ENCODE data around the gene FRZB.
"Not testable (repeated sequence)": the region's sequence is repeated elsewhere in the genome, so short reads cannot be mapped to it uniquely, and the experiment has no call there.

FRZB gene, protein sequence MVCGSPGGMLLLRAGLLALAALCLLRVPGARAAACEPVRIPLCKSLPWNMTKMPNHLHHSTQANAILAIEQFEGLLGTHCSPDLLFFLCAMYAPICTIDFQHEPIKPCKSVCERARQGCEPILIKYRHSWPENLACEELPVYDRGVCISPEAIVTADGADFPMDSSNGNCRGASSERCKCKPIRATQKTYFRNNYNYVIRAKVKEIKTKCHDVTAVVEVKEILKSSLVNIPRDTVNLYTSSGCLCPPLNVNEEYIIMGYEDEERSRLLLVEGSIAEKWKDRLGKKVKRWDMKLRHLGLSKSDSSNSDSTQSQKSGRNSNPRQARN

DNA sequence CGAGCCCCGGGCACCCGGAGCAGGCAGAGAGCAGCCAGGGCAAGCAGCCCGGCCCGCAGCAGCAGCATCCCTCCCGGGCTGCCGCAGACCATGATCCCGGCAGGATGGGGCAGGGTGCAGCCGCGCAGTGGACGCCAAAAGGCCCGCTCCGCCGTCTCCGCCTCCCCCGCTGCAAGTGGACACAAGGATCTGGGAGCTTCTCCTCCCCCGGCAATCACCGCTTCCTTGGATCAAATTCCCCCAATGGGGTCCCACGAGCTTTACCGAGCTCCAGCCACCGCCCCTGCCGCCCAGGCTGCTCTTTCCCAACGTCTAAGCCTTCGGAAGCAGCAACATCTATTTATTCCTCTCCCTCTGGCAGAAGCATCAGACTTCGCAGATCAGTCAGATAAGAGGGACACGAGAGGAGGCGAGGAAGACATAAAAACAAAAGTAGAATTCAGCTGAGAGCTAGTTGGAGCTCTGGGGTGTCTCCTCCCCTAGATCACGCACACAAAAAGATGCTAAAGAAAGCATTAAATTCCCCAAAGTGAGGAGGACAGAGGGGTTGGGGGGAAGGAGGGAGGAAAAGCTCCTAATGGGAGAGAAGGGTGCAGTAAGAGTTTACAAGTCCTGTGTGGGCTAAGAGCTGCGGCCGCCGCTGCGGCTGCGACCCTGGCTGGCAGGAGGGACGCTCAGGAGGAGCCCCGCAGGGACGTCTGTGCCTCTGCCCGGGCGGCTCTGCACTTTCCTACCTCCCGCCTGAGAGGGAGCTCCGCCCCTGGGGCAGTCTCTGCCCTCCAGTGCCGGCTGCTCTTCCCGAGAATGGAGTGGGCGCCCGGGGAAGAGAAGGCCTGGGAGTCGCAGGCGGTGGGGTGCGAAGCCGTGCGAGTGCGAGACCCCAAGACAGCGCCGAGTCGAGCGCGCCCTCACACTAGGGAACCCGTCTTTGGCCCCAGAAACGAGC lies at the start of gene FRZB:
TSS of gene FRZB (minus strand) at position 177 of the 946 bp plus-strand sequence. CDS start at position 92, 85 bp downstream.
- no peak for DNase-seq (ENCODE audit: low read depth)

DNA sequence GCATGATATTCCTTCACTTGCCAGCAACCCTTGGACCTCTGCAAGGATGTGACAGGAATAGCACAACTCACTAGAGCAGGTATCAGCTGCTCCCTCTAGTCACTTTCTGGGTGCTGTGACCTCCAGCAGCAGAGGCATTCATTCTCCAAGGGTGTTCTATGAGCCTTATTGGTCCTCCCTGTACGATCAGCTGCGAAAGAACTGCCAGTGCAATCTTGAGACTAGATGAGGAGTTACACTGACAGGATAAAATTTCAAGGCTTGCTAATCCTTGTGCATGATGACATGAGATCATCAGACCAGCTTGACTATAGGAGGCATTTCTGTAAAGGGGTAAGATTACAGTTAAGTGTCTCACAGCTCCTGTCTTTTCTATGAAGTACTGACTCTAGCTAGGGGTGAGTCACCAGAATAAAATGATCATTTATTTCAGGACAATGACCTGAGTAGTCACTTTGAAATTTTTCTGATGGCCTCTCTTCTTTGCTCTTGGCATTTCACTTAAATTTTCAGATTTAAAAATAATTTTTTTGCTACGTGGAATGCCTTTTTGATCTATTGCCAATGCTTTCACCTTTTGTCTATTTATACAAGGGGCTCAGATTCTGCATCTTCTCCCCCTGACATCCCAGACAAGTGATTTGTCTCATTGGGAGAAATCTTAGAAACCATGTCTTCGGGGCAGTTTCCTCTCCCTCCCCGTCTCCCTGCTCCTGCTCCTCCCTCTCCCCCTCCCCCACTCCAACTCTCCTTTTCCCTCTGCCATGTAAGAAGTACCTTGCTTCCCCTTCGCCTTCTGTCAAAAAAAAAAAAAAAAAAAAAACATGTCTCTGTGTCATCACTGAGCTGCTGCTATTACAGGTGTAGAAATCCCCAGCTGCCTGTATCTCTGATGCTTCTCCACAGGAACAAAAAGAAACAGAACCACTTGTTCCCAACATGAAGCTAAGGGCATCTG lies 49.2 kb upstream of the FRZB start:
- peak; percentile 80 for DNase-seq (ENCODE audit: low read depth)

DNA sequence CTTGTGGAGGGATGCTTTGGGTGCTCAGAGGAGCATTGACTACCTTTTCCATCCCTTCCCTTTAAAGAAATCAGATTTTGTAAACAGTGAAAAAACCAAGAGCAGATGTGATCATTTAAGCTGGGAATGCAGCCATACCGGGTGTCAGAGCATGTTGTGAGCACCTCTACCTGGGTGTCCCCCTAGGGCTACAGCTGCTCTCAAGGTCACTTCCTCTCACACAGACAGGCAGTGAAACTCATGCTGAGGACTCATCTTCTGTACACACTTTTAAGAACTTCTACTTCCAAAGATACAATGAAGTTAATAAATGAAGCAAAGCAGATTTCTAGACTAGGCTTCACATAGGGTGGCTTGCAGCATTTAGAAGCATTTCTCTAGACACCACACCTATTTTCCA lies 48.4 kb upstream of the FRZB start:
- no peak for DNase-seq (ENCODE audit: low read depth)

DNA sequence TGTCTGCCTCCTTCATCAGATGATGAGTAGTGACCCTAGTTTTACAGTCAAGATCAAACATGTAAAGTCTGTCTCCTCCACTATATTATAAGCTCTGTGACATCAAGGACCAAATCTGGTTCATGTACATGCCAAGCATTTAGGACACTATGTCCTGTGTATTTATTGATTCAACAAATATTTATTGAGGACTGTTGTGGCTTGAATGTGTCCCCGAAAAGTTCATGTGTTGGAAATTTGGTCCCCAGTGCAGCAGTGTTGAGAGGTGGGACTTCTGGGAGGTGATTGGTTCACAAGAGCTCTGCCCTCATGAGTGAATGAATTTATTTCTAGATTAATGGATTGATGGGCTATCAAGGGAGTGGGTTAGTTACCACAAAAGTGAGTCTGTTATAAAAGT lies 46.6 kb upstream of the FRZB start:
- no peak for DNase-seq (ENCODE audit: low read depth)

DNA sequence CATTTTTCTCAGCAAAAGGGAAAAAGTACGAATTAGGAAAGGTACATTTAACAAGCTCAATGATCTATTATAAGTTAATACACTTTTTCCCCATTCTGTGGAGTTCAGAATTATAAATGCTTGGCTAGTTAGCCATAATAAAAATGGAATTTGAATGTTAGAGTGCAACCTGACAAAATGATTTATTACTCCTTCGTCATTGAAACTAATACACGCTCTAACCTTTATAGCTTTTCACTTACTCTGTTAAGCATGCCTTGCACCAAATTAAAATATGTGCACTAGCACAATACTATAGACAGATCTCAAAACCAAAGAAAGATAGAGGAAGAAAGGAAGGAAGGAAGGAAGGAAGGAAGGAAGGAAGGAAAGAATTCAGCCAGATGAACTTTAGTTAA lies 46.1 kb upstream of the FRZB start:
- no peak for DNase-seq (ENCODE audit: low read depth)

DNA sequence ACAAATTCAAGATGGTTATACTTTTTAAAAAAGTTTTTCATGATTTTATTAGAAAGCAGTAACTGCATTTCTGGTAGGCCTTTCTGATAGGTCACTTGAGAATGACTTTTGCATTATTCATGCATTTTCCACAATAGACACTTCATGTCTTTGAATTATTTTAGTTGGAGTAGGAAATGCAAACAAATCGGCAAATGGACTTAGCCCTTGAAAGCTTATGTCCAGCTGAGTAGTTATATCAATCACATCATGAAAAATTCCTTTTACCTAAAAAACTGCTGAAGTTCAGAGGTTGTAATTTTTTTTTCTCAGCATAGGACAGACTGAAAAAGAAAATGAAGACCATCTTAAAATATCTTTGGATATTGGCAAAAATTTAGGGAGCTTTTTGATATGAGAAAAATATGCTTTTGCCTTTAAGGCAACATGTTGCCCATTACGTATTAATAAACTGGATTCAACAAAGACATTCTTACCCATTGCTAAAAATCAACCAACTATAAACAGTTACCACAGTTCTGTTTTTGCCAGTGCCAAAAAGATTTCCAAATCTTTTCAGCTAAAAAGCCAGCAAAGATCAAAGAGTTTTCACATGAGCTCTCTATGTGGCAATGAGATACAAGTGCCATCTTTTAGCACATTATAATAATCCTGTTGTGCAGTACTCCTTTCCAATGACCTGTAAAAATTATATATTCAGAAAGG lies 45.5 kb upstream of the FRZB start:
- no peak for DNase-seq (ENCODE audit: low read depth)

DNA sequence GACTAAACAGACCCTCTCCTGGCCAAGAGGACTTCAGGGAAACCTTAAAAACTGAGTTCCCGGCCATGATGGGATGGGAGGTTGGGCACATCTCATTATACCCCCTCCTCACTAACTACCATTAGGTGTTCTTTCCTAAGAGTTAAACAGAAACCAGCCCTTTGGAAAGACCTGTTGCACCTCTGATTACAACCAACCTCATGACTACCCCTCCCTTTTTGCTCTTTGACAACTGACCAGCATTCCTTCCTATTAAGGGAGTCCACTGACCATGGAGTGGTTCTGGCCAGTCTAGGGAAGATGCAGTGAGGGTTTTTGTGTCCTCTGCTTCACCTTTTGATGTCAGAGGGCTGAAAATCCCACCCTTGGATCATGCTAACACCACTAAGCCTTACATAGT lies 44.5 kb upstream of the FRZB start:
- no peak for DNase-seq (ENCODE audit: low read depth)

DNA sequence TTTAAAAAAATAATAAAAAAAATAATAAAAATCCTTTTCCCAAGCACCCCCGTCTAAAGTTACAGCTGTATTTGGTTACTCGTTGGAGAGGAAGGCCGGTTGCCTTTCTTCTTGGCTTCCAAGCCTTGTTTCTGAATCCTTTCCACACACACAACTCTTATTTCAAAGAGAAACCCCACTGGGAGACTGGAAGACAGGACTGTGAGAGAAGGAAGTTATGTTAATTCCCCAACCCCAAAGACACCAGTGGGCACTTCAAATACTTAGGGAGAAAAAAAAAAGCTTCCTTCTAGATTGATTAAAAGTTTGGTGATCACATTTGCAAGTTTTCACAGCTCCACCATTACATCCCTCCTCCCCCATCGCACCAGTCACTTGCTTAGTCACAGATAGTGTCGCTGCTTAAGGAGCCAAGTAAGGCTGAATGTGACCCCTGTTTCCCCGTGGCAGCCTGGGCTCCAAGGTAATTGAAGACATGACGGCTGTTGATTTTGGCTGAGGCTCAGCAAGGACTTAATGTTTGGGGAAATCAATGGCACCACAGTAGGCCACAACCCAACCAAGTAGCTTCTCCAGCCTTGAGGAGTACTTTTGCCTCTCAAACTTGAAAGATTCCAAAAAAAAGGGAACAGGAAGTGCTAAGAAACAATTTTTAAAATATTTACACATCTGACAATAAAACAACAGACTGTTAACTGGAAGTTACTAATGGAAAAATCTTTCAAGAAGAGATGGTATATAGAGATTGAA lies 40.8 kb upstream of the FRZB start:
- no peak for DNase-seq (ENCODE audit: low read depth)

DNA sequence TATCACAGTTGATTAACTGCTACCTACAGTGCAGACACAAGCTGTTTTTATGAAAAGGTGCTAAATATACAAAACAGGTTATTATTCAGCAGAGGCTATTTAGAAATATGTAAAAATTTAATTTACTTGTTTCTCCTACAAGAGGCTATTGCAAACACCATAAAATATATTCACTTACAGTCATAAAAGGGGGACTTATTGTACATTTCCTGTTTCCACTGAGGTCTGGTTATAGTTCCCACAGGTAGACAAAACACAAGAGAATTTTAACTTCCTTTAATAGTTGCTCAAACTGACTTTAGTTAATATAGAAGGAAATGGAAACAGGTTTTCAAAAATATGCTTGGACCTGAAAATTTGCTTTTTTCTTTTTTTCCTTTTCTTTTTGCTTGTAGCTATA lies 40.0 kb upstream of the FRZB start:
- DNase-seq (ENCODE audit: low read depth) = no peak

DNA sequence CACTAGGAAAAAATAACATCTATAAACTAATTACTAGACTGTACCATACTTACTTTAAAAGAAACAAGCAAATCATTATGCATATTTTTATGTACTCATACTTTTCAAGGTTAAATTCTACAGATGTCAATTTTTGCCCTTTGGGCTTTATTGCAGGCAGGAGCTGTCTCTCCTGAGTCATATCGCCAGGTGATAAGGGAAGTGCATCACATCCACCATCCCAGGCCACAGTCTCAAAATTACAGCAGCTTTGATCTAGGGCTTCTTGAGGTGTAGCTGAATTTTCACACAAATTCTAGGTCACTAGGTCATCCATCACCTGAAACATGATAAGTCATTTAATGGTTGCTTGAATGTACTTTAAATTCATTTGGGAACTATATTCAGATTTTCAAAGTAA lies 38.4 kb upstream of the FRZB start:
- no peak for DNase-seq (ENCODE audit: low read depth)

DNA sequence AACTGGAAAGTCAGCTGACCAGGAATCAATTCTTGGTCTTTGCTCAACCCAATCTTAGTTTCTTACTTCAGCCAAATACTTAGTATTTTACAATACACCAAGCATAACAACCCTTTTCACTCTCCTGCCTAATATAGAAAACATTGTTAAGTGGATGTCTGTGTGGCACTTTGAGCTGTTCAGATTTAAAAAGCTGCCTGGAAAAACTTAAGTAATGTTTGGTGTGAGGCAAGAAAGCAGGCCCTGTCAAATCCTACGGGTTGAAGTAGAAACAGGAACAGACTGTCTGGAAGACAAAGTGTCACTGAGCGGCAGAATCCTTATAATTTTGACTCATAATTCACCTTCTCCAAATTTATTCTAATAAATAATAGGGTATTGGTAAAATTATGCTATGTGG lies 37.1 kb upstream of the FRZB start:
- no peak for DNase-seq (ENCODE audit: low read depth)

DNA sequence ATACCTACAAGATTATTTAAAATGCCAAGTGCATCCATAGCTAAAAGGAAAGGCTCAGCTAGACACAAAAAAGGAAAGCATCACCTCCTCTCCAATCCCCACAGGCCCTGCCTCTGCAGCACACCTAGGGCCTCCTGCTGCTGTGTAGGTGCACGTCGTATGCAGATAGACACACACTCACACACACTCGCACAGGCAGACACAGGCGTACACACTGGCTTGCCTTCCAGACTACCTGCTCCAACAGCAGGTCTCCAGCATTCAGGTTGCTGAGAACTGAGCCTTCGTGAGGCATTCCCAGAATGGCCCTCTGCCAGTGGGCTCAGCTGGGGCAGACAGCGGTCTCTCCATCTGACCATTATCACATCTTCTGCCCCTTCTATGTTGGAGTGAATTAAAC lies 35.3 kb upstream of the FRZB start:
- DNase-seq (ENCODE audit: low read depth) = no peak

DNA sequence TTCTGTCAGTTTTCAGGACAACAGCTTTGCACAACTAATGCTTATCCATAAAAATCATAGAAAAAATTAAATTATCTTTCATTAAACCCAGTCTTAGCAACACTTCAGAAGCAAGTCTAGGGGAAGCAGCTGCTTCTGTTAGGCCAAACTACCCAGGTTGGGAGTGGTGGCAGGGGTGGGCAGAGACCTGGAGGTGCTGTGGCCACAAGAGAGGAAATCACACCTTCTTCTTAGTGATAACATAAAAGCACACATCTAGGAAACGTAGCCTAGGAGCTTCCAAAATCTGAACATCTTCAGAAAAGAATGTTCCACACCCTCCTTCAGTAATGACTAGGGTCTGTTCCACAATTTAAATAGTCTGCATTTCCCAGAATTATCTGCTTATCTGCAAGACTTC lies 32.3 kb upstream of the FRZB start:
- DNase-seq (ENCODE audit: low read depth) = no peak

DNA sequence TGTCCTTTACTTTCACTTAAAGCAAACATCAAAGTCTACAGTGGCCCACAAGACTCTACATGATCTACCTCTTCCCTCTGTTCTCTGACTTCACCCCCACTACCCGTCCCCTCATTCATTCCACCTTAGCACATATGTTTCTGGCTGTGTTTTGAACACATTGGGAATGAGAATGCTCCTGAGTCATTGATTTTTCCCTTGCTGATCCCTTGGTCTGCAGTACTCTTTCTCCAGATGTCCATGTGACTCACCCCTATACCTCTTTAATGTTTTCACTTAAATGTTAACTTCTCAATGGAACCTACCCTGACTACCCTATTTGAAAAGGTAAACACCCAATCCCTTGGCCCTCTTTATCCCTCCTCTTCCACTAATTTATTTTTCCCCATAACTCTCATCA lies 30.7 kb upstream of the FRZB start:
- DNase-seq (ENCODE audit: low read depth) = peak; percentile 47

DNA sequence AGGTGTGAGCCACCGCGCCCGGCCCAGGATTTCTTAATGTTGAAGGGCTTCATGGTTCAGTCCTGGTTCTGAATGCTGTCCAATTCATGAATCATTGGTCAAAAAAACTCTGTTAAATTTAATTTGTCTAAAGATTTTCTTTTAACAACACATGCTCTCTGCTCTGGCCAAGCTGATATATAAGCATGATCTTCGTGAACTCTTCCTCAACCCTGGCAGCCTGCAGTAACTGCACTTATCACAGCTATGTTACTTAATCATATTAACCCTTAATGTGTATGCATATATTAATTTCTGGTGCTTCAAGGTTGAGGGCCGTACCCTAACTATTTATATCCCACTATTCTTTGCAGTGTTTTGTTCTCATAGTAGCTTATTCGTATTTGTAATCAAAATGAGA lies 29.4 kb upstream of the FRZB start:
- no peak for DNase-seq (ENCODE audit: low read depth)

DNA sequence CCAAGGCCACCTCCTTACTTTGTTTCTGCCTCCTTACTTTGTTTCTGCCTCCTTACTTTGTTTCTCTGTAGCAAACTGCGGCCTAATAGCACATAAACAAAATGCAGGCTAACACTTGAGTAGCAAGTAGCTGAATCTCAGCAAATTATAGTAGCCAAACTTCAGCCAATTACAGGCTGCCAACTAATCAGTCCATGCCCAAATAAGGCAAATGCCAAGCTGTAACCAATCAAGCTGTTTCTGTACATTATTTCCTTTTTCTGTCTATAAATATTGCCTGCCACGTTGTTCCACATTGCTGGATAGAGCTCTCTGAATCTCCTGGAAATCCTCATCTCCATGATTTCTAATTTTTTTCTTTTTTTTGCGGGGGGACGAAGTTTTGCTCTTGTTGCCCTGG lies 28.7 kb upstream of the FRZB start:
- no peak for DNase-seq (ENCODE audit: low read depth)

DNA sequence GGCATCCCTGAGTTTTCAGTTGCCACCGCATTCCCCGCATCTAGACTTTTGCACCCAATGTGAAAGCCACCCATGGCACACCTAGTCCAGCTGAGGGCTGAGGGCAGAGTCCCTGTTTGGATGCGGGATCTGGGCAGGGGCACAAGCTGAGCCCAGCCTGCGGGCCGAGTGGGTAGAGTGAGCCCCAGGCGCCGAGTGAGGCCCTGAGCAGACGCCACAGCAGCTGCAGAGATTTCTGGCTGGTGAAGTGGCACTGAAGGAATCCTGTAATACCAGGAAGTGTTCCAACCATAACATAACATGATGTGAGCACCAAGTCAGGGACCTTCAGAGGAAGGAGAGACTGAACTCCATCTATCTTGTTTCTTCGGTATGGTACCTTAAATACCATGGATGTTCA lies 27.7 kb upstream of the FRZB start:
- DNase-seq (ENCODE audit: low read depth) = no peak

DNA sequence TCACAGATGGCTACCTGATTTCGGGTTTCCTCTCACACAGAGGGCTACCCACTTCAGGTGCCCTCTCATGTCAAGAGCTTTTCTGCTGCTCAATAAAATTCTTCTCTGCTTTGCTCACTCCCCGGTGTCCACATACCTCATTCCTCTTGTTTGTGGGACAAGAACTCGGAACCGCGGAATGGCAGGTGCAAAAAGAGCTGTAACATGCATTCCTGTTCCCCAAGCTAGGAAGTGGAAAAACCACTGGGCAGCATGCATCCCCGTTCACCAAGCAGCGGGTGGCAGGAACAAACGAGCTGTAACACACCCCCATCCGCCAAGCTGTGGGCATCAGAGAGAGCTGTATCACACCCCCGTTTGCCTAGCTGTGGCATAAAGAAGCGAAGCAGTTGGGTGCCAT lies 27.2 kb upstream of the FRZB start:
- DNase-seq (ENCODE audit: low read depth) = no peak

DNA sequence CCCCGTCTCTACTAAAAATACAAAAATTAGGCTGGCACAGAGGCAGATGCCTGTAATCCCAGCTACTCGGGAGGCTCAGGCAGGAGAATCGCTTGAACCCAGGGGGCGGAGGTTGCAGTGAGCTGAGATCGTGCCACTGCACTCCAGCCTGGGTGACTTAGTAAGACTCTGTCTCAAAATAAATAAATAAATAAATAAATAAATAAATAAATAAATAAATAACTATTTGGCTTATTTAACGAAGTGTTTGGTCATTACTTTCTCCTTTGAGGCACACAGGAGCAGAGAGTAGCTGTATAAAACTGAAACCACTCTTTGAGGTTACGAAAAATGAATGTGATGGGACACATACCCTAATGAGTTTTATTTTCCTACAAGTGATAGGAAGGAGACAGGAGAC lies 26.6 kb upstream of the FRZB start:
- not testable (repeated sequence) for DNase-seq (ENCODE audit: low read depth)

DNA sequence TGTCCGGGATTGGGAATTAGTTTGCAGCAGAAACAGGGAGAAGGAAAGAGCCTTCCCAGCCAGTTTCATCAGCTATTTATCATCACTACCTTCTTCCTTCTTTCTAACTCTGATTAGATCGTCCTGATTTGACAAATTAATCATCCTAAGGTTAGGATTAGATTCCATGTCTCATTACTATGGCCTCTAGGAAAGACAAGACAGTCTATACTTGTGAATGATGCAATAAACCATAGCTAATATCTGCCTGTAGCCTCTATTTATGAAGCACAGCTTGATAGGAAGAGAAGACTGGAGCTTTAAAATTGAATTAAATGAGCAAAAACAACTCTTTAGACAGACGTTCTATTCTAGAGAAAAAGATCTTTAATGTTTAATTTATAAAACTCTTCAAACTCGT lies 25.2 kb upstream of the FRZB start:
- DNase-seq (ENCODE audit: low read depth) = no peak
